GM19328 (cell line): ENCODE data around the gene FANCM.

Experiments used
- ATAC-seq: cut with Tn5 transposase; IDR thresholded peaks from one replicate; pipeline ENCODE4 v1.9.1; 2021; ENCODE audit warnings: mild to moderate bottlenecking, moderate library complexity; ENCODE audit not compliant: unreplicated experiment

The FANCM gene

GRCh38 chr14:45227566-45227965 is 91.8 kb downstream of the FANCM start:
- ATAC-seq: no peak

- ATAC-seq: no peak
Measured at GRCh38 chr14:45238988-45239387, 103.3 kb downstream of the FANCM start.

GRCh38 chr14:45242706-45243105 is 107.0 kb downstream of the FANCM start:
- no peak for ATAC-seq

GRCh38 chr14:45246151-45246550 is 110.4 kb downstream of the FANCM start:
- no peak for ATAC-seq

GRCh38 chr14:45246691-45247090 is 111.0 kb downstream of the FANCM start:
- ATAC-seq: no peak

GRCh38 chr14:45247427-45247826 is 111.7 kb downstream of the FANCM start:
- no peak for ATAC-seq

GRCh38 chr14:45249856-45250575 is 114.3 kb downstream of the FANCM start:
- ATAC-seq: no peak
